GM13977 (cell line): ENCODE data around the gene WFDC10B.
"Not testable (repeated sequence)": the region's sequence is repeated elsewhere in the genome, so short reads cannot be mapped to it uniquely, and the experiment has no call there.

ENCODE experiments used
- DNase-seq: peaks from one replicate; pipeline ENCODE4 v3.0.0; 2012; ENCODE audit warnings: low spot score
- in situ Hi-C: fragments of 300-500 bp; cut with MboI; formaldehyde crosslinking; loops from one replicate; pipeline ENCODE4 v1.12.0; 2022; ENCODE audit warnings: low sequenced_read_pairs, low pct_unique_long_range_greater_than_20kb, mixed read lengths, inconsistent platforms; ENCODE audit not compliant: unreplicated experiment
- TF ChIP-seq, protein P1 (sequence below): IDR thresholded peaks from 2 replicates; pipeline ENCODE4 v1.5.1; 2012; ENCODE audit warnings: mild to moderate bottlenecking, control low read depth; ENCODE audit not compliant: insufficient read depth; ENCODE audit errors: extremely low read depth, missing control alignments

Gene WFDC10B

DNA sequence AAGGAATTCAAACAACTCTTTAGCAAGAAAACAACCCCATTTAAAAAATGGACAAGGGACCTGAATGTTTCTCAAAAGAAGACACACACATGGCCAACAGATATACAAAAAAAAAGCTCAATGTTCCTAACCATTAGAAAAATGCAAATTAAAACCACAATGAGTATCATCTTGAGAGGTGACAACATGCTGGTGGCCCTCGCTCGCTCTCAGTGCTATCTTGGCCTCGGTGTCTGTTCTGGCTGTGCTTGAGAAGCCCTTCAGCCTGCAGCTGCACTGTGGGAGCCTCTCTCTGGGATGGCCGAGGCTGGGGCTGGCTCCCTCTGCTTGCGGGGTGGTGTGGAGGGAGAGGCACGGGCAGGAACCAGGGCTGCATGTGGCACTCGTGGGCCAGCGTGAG, 30.7 kb upstream of the WFDC10B start:
- in situ Hi-C loops = no loop called here
- no peak for DNase-seq
- TF ChIP-seq, protein P1, sequence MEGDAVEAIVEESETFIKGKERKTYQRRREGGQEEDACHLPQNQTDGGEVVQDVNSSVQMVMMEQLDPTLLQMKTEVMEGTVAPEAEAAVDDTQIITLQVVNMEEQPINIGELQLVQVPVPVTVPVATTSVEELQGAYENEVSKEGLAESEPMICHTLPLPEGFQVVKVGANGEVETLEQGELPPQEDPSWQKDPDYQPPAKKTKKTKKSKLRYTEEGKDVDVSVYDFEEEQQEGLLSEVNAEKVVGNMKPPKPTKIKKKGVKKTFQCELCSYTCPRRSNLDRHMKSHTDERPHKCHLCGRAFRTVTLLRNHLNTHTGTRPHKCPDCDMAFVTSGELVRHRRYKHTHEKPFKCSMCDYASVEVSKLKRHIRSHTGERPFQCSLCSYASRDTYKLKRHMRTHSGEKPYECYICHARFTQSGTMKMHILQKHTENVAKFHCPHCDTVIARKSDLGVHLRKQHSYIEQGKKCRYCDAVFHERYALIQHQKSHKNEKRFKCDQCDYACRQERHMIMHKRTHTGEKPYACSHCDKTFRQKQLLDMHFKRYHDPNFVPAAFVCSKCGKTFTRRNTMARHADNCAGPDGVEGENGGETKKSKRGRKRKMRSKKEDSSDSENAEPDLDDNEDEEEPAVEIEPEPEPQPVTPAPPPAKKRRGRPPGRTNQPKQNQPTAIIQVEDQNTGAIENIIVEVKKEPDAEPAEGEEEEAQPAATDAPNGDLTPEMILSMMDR = no peak

DNA sequence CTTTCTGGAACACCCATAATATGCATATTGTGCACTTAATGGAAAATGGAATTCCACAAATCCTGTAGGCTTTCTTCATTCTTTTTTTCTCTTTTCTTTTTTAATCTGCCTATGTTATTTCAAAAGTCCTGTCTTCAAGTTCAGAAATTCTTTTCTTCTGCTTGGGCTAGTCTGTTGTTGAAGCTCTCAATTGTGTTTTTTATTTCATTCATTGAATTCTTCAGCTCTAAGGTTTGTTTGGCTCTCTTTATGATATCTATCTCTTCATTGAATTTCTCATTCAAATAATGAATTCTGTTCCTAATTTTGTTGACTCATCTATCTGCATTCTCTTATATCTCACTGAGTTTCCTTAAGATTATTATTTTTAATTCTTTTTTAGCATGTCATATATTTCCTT, 27.4 kb upstream of the WFDC10B start:
- in situ Hi-C loops = no loop called here
- no peak for DNase-seq
- TF ChIP-seq, protein P1 = no peak

DNA sequence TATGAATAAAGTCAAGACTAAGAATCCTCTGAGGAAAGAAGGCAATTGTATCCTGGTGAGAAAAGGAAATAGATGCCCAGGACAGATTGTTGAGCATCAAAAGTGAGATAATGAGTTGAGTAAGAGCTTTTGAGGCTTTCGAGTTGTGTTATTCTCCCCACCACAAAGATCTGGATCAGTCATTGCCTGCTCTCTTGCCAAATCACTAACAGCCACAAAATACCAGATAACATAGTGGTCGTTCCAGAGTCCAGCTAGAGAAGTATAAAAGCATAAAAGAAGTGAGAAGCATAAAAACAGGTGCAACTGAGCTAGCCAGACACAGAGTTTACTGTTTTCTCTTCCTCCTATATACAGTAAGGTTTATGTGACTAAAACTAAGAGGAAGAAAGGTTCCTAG, 22.2 kb upstream of the WFDC10B start:
- DNase-seq = peak; percentile 12
- in situ Hi-C loops = no loop called here
- TF ChIP-seq, protein P1 = no peak

DNA sequence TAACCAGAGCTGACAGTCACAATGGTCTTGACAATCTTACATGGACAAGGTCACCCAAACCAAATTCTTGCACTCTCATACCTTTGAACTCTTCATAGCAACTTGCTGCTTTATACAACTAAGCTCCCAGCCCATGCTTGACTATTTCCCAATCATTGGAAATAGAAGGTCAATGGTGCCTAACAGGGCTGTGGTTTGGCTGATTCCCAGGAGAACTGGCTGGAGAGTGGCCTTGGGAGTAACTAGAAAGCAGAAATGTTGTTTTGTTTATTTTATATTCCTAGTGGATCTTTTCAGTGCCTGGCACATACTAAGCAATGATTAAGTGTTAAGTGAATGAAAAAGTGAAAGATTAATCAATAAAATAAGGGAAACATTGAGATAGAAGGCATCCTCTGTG, 20.3 kb upstream of the WFDC10B start:
- TF ChIP-seq, protein P1 = no peak
- in situ Hi-C loops = no loop called here

DNA sequence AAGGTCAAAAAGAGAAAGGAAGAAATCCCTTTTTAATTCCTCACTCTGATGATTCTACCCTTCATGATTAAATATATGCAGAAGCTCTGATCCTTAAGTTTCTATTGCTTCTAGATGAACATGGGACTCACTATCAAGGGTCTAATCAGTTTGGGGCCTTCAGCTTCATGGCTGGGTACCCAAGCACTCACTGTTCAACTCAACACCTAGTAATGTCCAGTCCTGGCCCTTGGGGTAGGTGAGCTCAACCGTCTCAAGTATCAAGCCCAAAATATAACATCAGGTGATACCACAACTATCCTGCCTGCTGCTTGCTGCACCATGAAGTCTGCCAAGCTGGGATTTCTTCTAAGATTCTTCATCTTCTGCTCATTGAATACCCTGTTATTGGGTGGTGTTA, 17.2 kb upstream of the WFDC10B start, which contains the start of gene SPINT4:
Gene SPINT4 (plus strand): TSS at position 301 of the 400 bp plus-strand sequence. CDS start 21 bp downstream, at position 322.
- DNase-seq = no peak
- in situ Hi-C loops = no loop called here
- TF ChIP-seq, protein P1 = no peak

More for the DNA sequence above, 20.3 kb upstream of the WFDC10B start:
- no peak for DNase-seq

DNA sequence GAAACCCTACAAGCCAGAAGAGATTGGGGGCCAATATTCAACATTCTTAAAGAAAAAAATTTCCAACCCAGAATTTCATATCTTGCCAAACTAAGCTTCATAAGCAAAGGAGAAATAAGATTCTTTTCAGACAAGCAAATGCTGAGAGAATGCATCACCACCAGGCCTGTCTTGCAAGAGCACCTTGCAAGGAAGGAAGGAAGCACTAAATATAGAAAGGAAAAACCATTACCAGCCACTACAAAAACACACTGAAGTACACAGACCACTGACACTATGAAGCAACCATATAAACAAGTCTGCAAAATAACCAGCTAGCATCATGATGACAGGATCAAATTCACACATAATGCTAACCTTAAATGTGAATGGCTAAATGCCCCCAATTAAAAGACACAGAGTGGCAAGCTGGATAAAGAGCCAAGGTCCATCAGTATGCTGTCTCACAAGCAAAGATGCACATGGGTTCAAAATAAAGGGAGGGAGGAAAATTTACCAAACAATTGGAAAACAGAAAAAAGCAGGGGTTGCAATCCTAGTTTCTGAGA, 11.4 kb upstream of the WFDC10B start:
- DNase-seq, in situ Hi-C loops: not testable (repeated sequence)

DNA sequence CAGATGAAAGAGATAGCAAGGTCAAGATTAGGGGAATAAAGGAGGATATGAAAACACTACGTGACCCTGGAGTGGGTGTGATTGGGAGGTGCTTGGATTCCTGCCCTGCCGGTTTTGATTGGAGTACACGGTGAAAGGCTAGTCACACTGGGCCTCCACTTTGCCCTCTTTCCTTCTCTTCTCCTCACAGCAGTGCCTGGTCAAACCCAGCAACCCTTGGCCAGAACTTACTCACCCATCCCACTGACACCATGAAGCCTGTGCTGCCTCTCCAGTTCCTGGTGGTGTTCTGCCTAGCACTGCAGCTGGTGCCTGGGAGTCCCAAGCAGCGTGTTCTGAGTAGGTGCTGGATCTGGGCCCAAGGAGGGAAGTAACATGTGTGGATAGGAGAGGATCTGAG, 2.9 kb downstream of the WFDC10B start, which contains the start of gene WFDC13:
Gene WFDC13 (plus strand): TSS at position 166 of the 400 bp plus-strand sequence. CDS start 86 bp downstream, at position 252.
- TF ChIP-seq, protein P1 = no peak
- no peak for DNase-seq
- in situ Hi-C loops = no loop called here
